Activated CD4-positive, alpha-beta T cell treated with anti-CD3 and anti-CD28 coated beads, Interleukin-2, amount 50 U/mL, for 4 hours (primary cell): ENCODE measurements around the gene ALK.

Source experiments
- DNase-seq, 2 experiments: peaks; one replicate each; pipeline ENCODE4 v3.0.0-alpha.2; 2020

ALK gene

DNA sequence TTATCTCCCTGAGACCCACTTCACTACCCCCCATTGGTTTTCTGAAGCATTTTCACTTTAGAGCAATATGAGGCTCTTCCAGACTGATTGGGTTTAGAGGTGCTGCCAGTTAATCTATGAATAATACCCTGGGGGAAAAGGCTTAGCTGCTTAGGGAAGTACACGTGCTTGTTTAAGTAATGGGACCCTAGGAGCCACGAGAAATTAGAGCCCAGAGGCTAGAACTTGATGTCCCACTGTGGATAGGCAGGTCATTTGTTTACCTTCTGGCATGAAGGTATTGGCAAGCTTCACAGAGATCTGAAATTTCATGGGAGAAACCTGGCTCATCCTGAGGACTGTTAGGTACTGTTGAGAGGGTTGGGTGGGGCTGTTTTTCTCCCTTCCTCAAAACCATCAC, 746.4 kb downstream of the ALK start:
- DNase-seq = no peak

- DNase-seq = no peak
Measured at GRCh38 chr2:29166242-29167039, 754.9 kb downstream of the ALK start.

DNA sequence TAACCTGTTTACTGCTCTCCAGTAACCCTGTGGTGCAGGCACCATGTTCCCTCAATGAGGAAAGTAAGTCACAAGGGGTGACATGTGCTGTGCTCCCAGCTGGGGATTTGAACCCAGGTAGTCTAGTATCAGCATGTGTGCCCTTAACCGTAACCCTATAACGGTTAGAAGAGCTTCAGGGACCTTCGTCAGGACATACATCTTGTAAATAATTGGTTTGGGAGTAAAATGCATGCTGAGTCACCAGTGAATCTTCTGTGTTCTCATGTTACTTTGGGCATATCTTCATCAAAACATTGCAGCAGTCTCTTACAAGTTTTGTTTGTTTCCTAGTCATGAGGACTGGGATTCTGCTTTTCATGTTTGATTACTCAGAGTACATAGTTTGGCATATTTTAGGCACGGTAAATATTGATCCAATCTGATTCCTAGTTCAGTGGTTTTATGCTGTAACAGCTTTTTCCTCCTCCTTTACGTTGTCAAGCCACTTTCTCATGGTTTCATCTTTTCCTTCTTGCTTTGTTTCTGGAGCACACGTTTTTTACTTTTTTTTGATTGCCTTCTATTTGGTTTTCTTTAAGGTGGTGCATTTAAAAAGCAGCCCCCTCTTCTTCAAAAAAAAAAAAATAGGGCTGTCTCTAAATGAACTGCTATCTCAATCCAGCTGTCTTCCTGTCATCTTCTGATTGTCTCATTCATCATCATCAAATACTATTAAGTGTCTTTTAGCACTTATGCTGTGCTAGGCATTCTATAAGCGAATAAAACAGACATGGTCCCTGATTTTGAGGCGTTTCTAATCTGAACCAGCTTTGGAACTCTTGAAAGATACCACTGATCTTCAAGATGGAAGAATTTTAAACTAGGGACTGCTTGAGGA, 755.8 kb downstream of the ALK start:
- DNase-seq = no peak

GRCh38 chr2:29164091-29164846, 757.1 kb downstream of the ALK start:
- DNase-seq = no peak

GRCh38 chr2:29162204-29162928, 759.0 kb downstream of the ALK start:
- no peak for DNase-seq

DNA sequence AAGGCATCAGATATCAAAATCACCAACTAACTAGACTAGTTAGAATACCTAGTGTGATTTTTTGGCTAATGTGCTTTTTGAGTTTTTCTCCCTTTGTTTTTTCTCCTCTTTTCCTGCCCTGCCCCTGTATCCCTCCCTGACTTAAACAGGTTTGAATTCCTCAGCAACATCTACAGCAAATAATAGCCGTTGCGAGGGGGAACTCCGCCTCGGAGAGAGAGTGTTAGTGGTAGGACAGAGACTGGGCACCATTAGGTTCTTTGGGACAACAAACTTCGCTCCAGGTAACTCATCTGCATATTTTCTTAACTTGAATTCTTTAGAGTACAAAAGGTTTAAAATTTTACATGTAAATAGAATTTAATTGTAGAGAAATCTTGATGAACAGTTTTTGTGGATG, 761.2 kb downstream of the ALK start:
- no peak for DNase-seq

DNA sequence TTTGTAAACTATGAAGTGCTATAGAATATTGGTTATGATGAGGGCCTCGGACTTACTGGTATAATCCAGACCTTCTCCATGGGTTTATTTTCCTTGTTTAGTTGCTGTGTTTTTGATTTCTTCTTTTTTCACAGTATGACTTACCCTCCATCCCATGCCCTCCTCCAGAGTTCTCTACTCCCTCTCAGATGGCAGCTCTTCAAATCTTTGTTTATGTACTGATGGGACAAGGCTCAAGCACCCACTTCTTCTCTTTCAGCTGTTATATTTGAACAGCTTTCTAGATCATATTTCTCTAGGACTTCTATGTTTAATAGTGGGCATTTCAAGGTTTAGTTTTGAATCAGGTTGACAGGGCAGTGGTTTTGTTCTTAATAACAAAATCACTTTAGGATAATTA, 762.3 kb downstream of the ALK start:
- no peak for DNase-seq

GRCh38 chr2:29157131-29157530, 764.3 kb downstream of the ALK start:
- no peak for DNase-seq

DNA sequence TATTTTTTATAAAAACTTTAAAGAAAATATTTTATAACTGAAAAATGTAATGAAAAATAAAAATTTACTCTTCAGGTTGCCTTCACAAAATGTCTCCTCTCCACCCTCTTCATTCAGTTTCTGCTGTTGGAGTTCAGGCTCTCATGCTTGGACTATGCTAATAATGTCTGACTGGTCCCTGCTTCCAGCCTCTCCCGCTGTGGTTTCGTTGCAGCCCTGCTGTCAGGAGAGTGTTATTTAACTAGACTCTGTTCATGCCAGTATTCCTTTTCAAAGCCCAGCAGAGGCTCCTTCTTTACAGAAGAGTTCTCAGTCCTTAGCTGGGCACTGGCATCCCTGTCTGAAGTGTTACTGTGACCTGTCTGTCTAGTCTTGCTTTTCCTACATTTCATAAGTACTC, 765.8 kb downstream of the ALK start:
- DNase-seq = no peak

DNA sequence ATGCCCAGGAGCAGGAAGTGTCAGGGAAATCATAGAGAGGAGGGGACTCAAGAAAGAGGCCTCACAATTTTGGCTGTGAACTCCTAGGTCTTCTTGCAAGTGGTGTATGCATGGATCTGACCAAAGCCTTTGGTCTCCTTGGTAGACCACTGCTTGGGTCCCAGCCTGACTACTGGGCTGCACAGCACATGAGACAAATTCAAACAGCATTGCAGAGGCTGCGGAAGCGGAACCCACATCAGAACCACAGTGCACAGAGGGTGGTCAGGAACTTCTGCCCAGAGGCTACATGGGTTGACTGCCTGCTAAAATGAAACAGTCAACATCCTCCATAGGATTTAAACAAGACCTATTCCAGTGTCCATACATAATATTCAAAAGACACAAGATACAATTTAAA, 766.8 kb downstream of the ALK start:
- DNase-seq = no peak

- no peak for DNase-seq
Measured at GRCh38 chr2:29147963-29148362, 773.4 kb downstream of the ALK start.

GRCh38 chr2:29146197-29146596, 775.2 kb downstream of the ALK start:
- DNase-seq = no peak

DNA sequence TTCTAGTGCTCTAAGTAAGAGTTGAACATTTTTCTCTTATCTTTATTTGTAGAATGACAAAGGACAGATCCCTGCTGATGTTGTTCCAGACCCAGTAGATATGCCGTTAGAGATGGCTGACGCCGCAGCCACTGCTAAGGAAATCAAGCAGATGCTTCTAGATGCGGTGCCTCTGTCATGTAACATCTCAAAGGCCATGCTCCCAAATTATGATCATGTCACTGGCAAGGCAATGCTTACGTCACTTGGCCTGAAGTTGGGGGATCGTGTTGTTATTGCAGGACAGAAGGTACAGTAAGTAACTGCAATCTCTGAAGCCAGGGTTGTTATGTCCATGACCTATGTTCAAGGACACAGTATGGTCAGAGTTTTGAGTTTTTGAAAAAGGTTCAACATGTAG, 777.7 kb downstream of the ALK start:
- DNase-seq = no peak
